GM12874 (cell line): Measurements from ENCODE around the gene MRPL55.

Experiments
- TF ChIP-seq, protein P1 (sequence below): IDR thresholded peaks from 2 replicates; pipeline ENCODE4 v1.5.1; 2011; ENCODE audit warnings: low read depth, mild to moderate bottlenecking, control low read depth, low read length, moderate library complexity; ENCODE audit not compliant: insufficient read depth

MRPL55 gene

DNA sequence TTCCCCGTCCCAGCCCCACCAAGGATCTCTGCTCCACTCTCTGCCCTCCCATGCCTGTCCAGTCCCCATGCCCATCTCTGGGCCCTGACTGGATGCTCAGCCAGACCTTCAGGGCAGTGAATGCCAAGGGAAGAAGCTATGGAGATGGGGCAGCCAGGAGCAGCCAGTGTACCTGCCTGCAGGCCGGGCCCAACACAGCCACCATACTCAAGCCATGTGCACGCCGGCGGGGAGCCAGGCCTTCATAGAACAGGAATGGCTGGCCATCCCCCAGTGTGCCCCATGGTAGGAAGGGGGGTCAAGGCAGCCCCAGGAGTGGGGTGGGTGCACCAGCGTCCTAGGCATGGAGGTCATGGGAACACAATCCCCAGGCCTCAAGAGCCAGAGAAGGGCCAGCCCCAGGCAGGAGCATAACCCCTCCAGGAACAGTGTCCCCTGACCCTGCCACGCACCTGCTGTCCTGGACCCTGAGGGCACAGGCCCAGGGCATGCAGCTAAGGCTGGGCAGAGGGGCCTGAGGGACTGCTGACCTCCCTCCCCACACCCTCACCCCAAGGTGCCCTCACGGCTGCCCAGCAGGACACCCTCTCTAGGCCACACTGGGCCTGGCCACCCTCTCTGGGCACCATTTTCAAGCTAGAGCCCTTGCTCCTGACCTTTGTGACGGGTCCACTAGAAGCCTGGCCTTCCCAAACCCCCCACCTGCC, 46.9 kb downstream of the MRPL55 start:
- TF ChIP-seq, protein P1, sequence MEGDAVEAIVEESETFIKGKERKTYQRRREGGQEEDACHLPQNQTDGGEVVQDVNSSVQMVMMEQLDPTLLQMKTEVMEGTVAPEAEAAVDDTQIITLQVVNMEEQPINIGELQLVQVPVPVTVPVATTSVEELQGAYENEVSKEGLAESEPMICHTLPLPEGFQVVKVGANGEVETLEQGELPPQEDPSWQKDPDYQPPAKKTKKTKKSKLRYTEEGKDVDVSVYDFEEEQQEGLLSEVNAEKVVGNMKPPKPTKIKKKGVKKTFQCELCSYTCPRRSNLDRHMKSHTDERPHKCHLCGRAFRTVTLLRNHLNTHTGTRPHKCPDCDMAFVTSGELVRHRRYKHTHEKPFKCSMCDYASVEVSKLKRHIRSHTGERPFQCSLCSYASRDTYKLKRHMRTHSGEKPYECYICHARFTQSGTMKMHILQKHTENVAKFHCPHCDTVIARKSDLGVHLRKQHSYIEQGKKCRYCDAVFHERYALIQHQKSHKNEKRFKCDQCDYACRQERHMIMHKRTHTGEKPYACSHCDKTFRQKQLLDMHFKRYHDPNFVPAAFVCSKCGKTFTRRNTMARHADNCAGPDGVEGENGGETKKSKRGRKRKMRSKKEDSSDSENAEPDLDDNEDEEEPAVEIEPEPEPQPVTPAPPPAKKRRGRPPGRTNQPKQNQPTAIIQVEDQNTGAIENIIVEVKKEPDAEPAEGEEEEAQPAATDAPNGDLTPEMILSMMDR = no peak

- TF ChIP-seq, protein P1 = no peak
Measured at GRCh38 chr1:228061411-228062084, 47.6 kb downstream of the MRPL55 start.

DNA sequence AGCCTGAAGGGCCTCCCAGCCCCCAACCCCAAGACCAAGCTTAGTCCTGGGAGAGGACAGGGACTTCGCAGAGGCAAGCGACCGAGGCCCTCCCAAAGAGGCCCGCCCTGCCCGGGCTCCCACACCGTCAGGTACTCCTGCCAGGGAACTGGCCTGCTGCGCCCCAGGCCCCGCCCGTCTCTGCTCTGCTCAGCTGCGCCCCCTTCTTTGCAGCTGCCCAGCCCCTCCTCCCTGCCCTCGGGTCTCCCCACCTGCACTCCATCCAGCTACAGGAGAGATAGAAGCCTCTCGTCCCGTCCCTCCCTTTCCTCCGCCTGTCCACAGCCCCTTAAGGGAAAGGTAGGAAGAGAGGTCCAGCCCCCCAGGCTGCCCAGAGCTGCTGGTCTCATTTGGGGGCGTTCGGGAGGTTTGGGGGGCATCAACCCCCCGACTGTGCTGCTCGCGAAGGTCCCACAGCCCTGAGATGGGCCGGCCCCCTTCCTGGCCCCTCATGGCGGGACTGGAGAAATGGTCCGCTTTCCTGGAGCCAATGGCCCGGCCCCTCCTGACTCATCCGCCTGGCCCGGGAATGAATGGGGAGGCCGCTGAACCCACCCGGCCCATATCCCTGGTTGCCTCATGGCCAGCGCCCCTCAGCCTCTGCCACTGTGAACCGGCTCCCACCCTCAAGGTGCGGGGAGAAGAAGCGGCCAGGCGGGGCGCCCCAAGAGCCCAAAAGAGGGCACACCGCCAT, 48.5 kb downstream of the MRPL55 start:
- TF ChIP-seq, protein P1 = no peak

GRCh38 chr1:228059634-228060457, 49.3 kb downstream of the MRPL55 start:
- TF ChIP-seq, protein P1 = no peak

GRCh38 chr1:228058949-228059633, 50.0 kb downstream of the MRPL55 start:
- TF ChIP-seq, protein P1 = no peak

DNA sequence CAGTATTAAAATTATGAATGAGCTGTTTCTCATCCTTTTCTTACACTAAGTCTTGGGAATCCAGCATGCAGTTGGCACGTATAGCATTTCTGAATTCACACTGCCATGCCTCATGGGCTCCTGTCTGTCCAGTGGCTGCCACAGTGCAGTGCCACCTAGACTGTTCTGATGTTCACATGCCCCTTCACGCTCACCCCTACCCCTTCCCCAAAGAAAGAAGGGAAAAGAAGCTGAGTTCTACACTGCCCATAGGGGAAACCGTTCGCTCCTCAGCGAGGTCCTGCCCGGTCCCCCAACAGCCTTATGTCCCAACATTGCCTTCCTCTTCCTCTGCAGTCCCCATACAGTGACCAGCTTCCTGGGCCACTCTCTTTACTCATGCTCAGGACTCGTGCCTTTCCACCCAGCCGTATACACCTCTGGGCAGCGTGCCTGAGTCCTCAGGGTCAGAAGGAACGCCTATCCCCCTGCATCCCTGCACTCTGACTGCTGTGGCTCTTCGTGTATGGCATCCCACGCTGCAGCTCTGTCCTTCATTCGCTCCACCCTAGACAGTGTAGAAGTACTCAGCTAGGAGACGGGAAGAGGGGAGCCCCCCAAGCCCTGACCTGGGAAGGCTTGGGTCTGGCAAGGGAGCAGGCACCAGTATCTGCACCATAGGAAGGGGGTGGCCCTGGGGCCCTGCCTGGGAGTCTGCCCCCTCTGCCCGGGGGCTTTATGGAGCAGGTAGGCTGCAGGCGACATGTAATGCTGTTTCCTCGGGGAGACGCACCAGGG, 50.7 kb downstream of the MRPL55 start:
- TF ChIP-seq, protein P1 = no peak
